Measurements from ENCODE around the gene LRRC30. TPM values are rescaled to one million over a fixed set of nuclear protein-coding genes. Genes with fewer than 3 reads are reported as not detected.

Gene LRRC30
- total RNA-seq, 1 donor from 2014 or later, result not detected

DNA sequence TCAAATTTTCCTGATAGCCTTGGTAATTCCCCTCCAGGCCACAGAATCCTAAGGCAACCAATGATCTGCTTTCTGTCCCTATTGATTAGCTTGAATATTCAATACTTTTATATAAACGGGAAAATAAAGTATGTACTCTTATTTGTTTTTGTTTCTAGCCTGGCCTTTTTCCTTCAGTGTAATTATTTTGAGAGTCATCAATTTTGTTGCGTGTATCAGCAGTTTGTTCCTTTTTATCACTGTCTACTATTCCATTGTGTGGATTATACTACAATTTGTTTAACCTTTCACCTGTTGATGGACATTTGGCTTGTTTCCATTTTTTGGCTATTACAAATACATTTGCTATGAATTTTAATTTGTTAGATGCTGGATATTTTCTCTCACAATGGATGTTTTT is 39.2 kb upstream of the LRRC30 start:
- Mint-ChIP-seq H3K4me1 (peaks cover 11% of the 10 kb centered on the region), H3K9me3 (no peaks in the 10 kb centered on the region), H3K27me3 (ENCODE audit: insufficient read depth, low read depth) (peaks cover 5% of the 10 kb centered on the region), H3K27ac (no peak overlapping the region), H3K36me3 (no peaks in the 10 kb centered on the region), H3K4me3 (no peak overlapping the region)
- no peaks in the 10 kb centered on the region for H3K9me3 ChIP-seq (ENCODE audit: low read depth)
- H3K4me1 ChIP-seq, result no peaks in the 10 kb centered on the region
- no peak overlapping the region for H3K9ac ChIP-seq
- H3F3A ChIP-seq (ENCODE audit: low read depth), result no peaks in the 10 kb centered on the region
- TF ChIP-seq, protein P1, sequence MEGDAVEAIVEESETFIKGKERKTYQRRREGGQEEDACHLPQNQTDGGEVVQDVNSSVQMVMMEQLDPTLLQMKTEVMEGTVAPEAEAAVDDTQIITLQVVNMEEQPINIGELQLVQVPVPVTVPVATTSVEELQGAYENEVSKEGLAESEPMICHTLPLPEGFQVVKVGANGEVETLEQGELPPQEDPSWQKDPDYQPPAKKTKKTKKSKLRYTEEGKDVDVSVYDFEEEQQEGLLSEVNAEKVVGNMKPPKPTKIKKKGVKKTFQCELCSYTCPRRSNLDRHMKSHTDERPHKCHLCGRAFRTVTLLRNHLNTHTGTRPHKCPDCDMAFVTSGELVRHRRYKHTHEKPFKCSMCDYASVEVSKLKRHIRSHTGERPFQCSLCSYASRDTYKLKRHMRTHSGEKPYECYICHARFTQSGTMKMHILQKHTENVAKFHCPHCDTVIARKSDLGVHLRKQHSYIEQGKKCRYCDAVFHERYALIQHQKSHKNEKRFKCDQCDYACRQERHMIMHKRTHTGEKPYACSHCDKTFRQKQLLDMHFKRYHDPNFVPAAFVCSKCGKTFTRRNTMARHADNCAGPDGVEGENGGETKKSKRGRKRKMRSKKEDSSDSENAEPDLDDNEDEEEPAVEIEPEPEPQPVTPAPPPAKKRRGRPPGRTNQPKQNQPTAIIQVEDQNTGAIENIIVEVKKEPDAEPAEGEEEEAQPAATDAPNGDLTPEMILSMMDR (IDR thresholded peaks at IDR 0.05), result no peak
- TF ChIP-seq EZH2phosphoT487 (IDR thresholded peaks at IDR 0.05), result no peak
- TF ChIP-seq EZH2 (IDR thresholded peaks at IDR 0.05), result no peak
- no peak overlapping the region for H3K27ac ChIP-seq
- no peak overlapping the region for H2AFZ ChIP-seq (replicated peaks)
- H3K79me2 ChIP-seq (ENCODE audit: low read depth), result no peaks in the 10 kb centered on the region
- no peaks in the 10 kb centered on the region for H4K20me1 ChIP-seq (ENCODE audit: low read depth)
- H3K4me3 ChIP-seq, result no peak overlapping the region
- H3K36me3 ChIP-seq, result no peaks in the 10 kb centered on the region
- H3K4me2 ChIP-seq, result no peak overlapping the region
- no peaks in the 10 kb centered on the region for H3K27me3 ChIP-seq
- no peak for DNase-seq (ENCODE audit: low spot score)

DNA sequence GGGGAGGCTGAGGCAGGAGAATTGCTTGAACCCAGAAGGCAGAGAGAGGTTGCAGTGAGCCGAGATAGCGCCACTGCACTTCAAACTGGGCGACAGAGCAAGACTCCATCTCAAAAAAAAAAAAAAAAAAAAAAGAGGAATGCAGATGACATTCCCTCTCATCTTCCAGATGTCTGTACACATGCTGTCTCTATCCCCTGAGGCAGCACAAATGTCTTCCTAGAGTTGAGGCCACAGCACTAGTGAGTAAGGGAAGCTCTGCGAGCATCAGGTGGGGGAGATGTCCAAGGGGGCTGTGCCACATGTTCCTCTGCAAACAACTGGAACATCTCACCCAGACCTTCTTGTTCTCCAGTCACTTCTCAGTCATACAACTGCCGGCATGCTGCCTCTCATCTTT is 35.6 kb upstream of the LRRC30 start:
- TF ChIP-seq, protein P1 (IDR thresholded peaks at IDR 0.05), result no peak
- no peak for TF ChIP-seq EZH2phosphoT487 (IDR thresholded peaks at IDR 0.05)
- no peak for TF ChIP-seq EZH2 (IDR thresholded peaks at IDR 0.05)
- Mint-ChIP-seq H3K27me3 (ENCODE audit: insufficient read depth, low read depth) (peaks cover 7% of the 10 kb centered on the region), H3K36me3 (no peaks in the 10 kb centered on the region), H3K4me3 (no peak overlapping the region), H3K9me3 (no peaks in the 10 kb centered on the region), H3K27ac (peak overlapping the region; percentile 72), H3K4me1 (peaks cover 11% of the 10 kb centered on the region)
- no peaks in the 10 kb centered on the region for H3K36me3 ChIP-seq
- H4K20me1 ChIP-seq (ENCODE audit: low read depth), result no peaks in the 10 kb centered on the region
- no peak overlapping the region for H3K4me2 ChIP-seq
- no peak overlapping the region for H3K27ac ChIP-seq
- no peak overlapping the region for H3K4me3 ChIP-seq
- no peaks in the 10 kb centered on the region for H3K9me3 ChIP-seq (ENCODE audit: low read depth)
- no peaks in the 10 kb centered on the region for H3K27me3 ChIP-seq
- H2AFZ ChIP-seq (replicated peaks), result no peak overlapping the region
- H3F3A ChIP-seq (ENCODE audit: low read depth), result no peaks in the 10 kb centered on the region
- H3K4me1 ChIP-seq, result no peaks in the 10 kb centered on the region
- H3K9ac ChIP-seq, result no peak overlapping the region
- no peaks in the 10 kb centered on the region for H3K79me2 ChIP-seq (ENCODE audit: low read depth)
- DNase-seq (ENCODE audit: low spot score), result no peak

DNA sequence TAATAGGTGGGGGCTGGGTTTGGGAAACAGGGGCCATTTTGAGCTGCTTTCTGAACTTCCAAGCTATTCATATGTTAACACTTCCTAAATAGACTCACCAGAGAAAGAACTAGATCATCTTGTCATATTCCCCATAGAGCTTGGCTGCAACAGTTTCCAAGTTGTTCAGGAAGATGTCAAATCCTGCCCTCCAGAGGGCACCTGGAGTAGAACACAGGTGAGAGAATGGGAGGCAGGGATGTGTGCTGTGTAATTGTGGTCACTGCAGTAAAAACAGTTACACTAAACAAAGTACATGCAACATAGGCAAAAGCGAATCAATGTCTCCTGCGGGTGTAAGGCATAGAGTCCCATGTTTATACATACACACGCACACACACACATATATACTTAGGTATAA is 34.5 kb upstream of the LRRC30 start:
- Histone ChIP-seq H3K79me2 (ENCODE audit: low read depth) (no peaks in the 10 kb centered on the region), H2AFZ (replicated peaks) (no peak overlapping the region), H3K4me2 (no peak overlapping the region), H3K4me3 (no peak overlapping the region), H3K27me3 (no peaks in the 10 kb centered on the region), H3K9me3 (ENCODE audit: low read depth) (no peaks in the 10 kb centered on the region), H3K4me1 (no peaks in the 10 kb centered on the region), H3K36me3 (no peaks in the 10 kb centered on the region), H3K27ac (no peak overlapping the region), H3K9ac (no peak overlapping the region), H4K20me1 (ENCODE audit: low read depth) (no peaks in the 10 kb centered on the region), H3F3A (ENCODE audit: low read depth) (no peaks in the 10 kb centered on the region)
- H3K9me3 Mint-ChIP-seq, result no peaks in the 10 kb centered on the region
- H3K27ac Mint-ChIP-seq, result no peak overlapping the region
- no peaks in the 10 kb centered on the region for H3K36me3 Mint-ChIP-seq
- peaks cover 10% of the 10 kb centered on the region for H3K4me1 Mint-ChIP-seq
- H3K4me3 Mint-ChIP-seq, result no peak overlapping the region
- peaks cover 7% of the 10 kb centered on the region for H3K27me3 Mint-ChIP-seq (ENCODE audit: insufficient read depth, low read depth)
- no peak for DNase-seq (ENCODE audit: low spot score)
- TF ChIP-seq EZH2 (IDR thresholded peaks at IDR 0.05) (no peak), EZH2phosphoT487 (IDR thresholded peaks at IDR 0.05) (no peak)
- TF ChIP-seq, protein P1 (IDR thresholded peaks at IDR 0.05), result peak; percentile 32
